Kidney (tissue), 14 donors: ENCODE results near the gene FAM83B. TPM values are rescaled to one million over a fixed set of nuclear protein-coding genes. Genes with fewer than 3 reads are reported as not detected.

Experiments
- DNase-seq, 5 donors: peaks; one replicate each; pipeline ENCODE4 v3.0.0-alpha.2; 2013 to 2020
- FAIRE-seq: peaks from 2 replicates; lab custom pipeline; 2012; peaks lifted over from hg19 to GRCh38; lab: Jason Lieb, UNC
- H3K27ac ChIP-seq, 2 donors: one replicate each; pipeline ENCODE4 v1.7.0; 2013; ENCODE audit warnings: low read depth in 2 of 2, low read length in 2 of 2, inconsistent platforms in 1 of 2
- H3K27me3 ChIP-seq: one replicate; pipeline ENCODE4 v1.7.1; 2013; ENCODE audit warnings: low read length, inconsistent platforms; ENCODE audit not compliant: control insufficient read depth, insufficient read depth
- H3K36me3 ChIP-seq, 3 donors: one replicate each; pipeline versions ENCODE4 v1.7.0 to v1.7.1; 2013; ENCODE audit warnings: low read length in 3 of 3, control low read depth in 1 of 3, inconsistent platforms in 1 of 3; ENCODE audit not compliant: insufficient read depth in 3 of 3, control insufficient read depth in 2 of 3
- H3K4me1 ChIP-seq, 3 donors: one replicate each; pipeline versions ENCODE4 v1.7.0 to v1.7.1; 2013; ENCODE audit warnings: low read length in 3 of 3, inconsistent platforms in 1 of 3, low read depth in 1 of 3; ENCODE audit not compliant: control insufficient read depth in 2 of 3, insufficient read depth in 2 of 3
- H3K4me3 ChIP-seq, 3 donors: one replicate each; pipeline versions ENCODE4 v1.7.0 to v1.8.1; 2013; ENCODE audit warnings: low read length in 3 of 3, control low read depth in 1 of 3, inconsistent platforms in 1 of 3
- H3K9ac ChIP-seq, 3 donors: one replicate each; pipeline versions ENCODE4 v1.7.0 to v1.7.1; 2013; ENCODE audit warnings: low read length in 3 of 3, control low read depth in 1 of 3, inconsistent platforms in 1 of 3
- H3K9me3 ChIP-seq, 3 donors: one replicate each; pipeline versions ENCODE4 v1.7.0 to v1.7.1; 2013; ENCODE audit warnings: low read length in 3 of 3, control low read depth in 1 of 3, inconsistent platforms in 1 of 3; ENCODE audit not compliant: control insufficient read depth in 2 of 3, insufficient read depth in 1 of 3
- intact Hi-C: fragments of 100-400 bp; cut with DNase I; formaldehyde crosslinking; loops from one replicate; pipeline ENCODE4 v1.11.1; 2022
- polyA plus RNA-seq: library from polyadenylated mRNA; stranded (reverse); fragments of 350-450 nt; fragmentation: Illumina TruSeq; extraction: RNeasy Lipid Tissue Mini Kit (QIAGEN cat#74804); gene quantifications from one replicate; pipeline ENCODE4 v1.2.3, GENCODE V29; 2014; ENCODE audit warnings: low read depth, low replicate concordance; ENCODE audit not compliant: insufficient read depth
- total RNA-seq: library from RNA; stranded (reverse); fragmentation: NEBNext Ultra II Directional; extraction: Animal tissue kit (Norgen Biotek cat#: 25700); gene quantifications from one replicate; pipeline ENCODE4 v1.2.1, GENCODE V29; 2021
- TF ChIP-seq, protein P1 (sequence below): IDR thresholded peaks from 3 replicates; pipeline ENCODE4 v1.5.1; 2012; ENCODE audit warnings: mild to moderate bottlenecking, moderate library complexity, borderline replicate concordance; ENCODE audit not compliant: insufficient read depth; ENCODE audit errors: extremely low read depth
- donor health status: control.
- donor health status: control.
- donor health status: control.
- donor health status: control.
- donor health status: control.
- donor health status: DM: yes; HTN: yes; CAD: no.
- donor health status: Normal renal cell carcinoma (clear cell type).

FAM83B gene
- total and polyA plus RNA-seq, 2 donors from 2014 or later: 0.77 to 12.7 TPM

DNA sequence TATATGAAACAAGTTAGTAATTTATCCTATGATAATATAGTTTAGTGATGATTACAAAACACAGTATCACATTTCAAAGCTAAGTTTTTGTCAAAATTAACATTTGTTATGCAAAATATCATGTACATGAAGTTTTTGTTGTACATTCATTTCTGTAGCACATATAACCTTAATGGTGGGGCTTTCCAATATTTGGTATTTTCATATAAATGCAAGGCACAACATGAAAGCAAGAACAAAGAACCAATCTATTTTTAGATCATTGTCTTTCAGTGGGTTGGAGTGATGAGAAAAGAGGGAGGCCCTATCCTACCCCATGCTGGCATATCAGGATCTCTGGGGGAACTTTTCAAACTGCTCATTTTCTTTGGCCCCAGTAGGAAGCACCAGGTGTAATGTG, 53.4 kb downstream of the FAM83B start:
- FAIRE-seq (no peak), DNase-seq (no peak)
- TF ChIP-seq, protein P1, sequence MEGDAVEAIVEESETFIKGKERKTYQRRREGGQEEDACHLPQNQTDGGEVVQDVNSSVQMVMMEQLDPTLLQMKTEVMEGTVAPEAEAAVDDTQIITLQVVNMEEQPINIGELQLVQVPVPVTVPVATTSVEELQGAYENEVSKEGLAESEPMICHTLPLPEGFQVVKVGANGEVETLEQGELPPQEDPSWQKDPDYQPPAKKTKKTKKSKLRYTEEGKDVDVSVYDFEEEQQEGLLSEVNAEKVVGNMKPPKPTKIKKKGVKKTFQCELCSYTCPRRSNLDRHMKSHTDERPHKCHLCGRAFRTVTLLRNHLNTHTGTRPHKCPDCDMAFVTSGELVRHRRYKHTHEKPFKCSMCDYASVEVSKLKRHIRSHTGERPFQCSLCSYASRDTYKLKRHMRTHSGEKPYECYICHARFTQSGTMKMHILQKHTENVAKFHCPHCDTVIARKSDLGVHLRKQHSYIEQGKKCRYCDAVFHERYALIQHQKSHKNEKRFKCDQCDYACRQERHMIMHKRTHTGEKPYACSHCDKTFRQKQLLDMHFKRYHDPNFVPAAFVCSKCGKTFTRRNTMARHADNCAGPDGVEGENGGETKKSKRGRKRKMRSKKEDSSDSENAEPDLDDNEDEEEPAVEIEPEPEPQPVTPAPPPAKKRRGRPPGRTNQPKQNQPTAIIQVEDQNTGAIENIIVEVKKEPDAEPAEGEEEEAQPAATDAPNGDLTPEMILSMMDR: no peak
- H3K4me3 ChIP-seq: no peak overlapping the region
- no peaks in the 10 kb centered on the region for H3K4me1 ChIP-seq
- no peaks in the 10 kb centered on the region for H3K36me3 ChIP-seq
- no peak overlapping the region for H3K9ac ChIP-seq
- no peak overlapping the region for H3K27ac ChIP-seq
- intact Hi-C loops: no loop called here
- H3K9me3 ChIP-seq: no peaks in the 10 kb centered on the region
- no peaks in the 10 kb centered on the region for H3K27me3 ChIP-seq

DNA sequence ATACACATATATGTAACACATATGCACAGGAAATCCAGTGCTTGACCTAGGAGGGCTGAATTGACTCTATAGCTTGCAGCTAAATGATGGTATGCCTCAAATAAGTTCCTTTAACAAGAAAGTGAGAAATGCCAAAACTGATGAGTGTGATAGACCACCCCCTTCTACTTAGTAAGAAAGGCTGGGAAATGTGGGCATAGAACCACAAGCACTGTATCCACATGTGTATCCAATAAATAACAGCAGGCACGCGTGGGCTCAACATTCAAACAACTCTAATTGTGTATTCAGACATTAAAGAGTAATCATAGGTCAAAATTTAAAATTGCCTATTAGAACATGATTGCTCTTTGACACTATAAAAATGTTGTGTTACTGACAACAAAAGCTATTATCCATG, 54.1 kb downstream of the FAM83B start:
- no peak overlapping the region for H3K4me3 ChIP-seq
- FAIRE-seq: no peak

DNA sequence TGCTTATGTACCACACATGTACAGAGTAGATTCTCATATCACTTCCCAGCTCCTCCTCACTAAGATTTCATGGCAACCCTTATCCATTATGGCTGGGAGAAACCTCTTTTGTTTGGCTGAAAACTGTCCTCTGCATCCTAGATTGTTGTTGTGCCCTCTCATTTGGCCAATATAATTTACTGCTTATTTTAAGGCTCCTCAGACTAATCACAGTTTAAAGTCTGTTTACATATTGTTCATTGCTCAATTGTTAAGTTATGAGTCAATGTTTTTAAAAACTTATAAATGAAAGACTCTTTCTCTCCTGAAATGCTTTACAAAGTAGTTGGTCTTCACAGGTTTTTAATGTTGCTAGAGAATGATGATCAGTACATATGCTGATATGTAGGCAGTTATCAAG, 57.3 kb downstream of the FAM83B start:
- H3K4me3 ChIP-seq: no peak overlapping the region
- H3K27me3 ChIP-seq: no peaks in the 10 kb centered on the region
- no peaks in the 10 kb centered on the region for H3K36me3 ChIP-seq
- DNase-seq (no peak), FAIRE-seq (no peak)
- H3K4me1 ChIP-seq: no peaks in the 10 kb centered on the region
- intact Hi-C loops: no loop called here
- no peaks in the 10 kb centered on the region for H3K9me3 ChIP-seq
- H3K9ac ChIP-seq: no peak overlapping the region
- no peak overlapping the region for H3K27ac ChIP-seq
- TF ChIP-seq, protein P1: no peak

More for the DNA sequence above, 54.1 kb downstream of the FAM83B start:
- Histone ChIP-seq H3K9ac (no peak overlapping the region), H3K27ac (no peak overlapping the region), H3K9me3 (no peaks in the 10 kb centered on the region), H3K27me3 (no peaks in the 10 kb centered on the region), H3K36me3 (no peaks in the 10 kb centered on the region), H3K4me1 (no peaks in the 10 kb centered on the region)
- TF ChIP-seq, protein P1: no peak
- DNase-seq: no peak
- intact Hi-C loops: no loop called here

DNA sequence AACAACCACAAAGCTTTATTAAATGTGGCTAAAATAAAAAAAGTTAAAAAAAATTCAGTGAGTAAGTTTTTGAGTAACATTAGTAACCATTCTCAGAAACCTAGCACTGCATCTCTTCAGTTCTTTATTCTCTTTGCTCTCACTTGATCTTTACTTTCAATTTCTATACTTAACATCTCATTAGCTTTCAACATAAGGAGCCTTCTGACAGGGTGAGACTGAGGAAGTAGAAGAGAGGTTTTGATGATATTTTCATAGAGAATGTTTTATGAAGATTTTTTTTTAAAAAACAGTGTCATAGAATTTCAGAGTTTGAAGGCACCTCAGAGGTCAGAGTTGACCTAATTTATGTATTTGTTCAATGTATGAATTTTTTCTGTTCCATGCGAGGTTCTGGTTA, 60.8 kb downstream of the FAM83B start:
- FAIRE-seq (no peak), DNase-seq (no peak)
- no peaks in the 10 kb centered on the region for H3K4me1 ChIP-seq
- intact Hi-C loops: no loop called here
- peaks cover 0 to 3% (median 0%) of the 10 kb centered on the region in 3 donors for H3K9me3 ChIP-seq
- no peak overlapping the region for H3K4me3 ChIP-seq
- TF ChIP-seq, protein P1: no peak
- no peak overlapping the region for H3K9ac ChIP-seq
- no peaks in the 10 kb centered on the region for H3K27me3 ChIP-seq
- no peak overlapping the region for H3K27ac ChIP-seq
- no peaks in the 10 kb centered on the region for H3K36me3 ChIP-seq
